Loucy (cell line): ENCODE measurements around the gene BCAR3.

ENCODE experiments used
- CTCF ChIP-seq: fragments of 200-600 bp; sonication (generic); conservative IDR thresholded peaks from 2 replicates; pipeline ENCODE4 v1.5.1; 2014; ENCODE audit warnings: mild to moderate bottlenecking, antibody characterized with exemption, low read length
- EZH2phosphoT487 ChIP-seq: fragments of 200-600 bp; IDR thresholded peaks from 2 replicates; pipeline ENCODE4 v1.6.1; 2018; ENCODE audit warnings: antibody characterized with exemption, mild to moderate bottlenecking, moderate library complexity, borderline replicate concordance

DNA sequence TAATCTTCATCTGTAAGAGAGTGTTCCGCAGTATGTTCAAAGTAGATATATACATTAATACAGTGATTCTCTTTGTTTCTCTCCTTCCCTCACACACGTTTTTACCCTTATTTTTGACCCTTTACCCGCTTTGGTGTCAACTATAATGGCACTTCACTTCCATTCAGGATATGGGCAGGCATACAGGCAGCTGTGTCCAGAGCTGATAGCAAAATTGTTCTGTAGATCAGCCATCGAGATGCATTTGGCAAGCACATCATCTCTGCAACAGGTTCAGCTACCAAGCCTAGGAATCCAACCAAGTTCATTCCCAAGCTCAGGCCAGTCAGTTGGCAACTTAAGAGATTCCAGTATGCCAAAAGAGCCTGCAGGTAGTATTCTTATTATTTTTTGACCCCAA lies 158.9 kb downstream of the BCAR3 start:
- TF ChIP-seq CTCF = no peak
- TF ChIP-seq EZH2phosphoT487 = no peak
